Retina (tissue), 1 donor: Measurements from ENCODE around the gene CRIP1.

ENCODE experiments used
- DNase-seq: peaks from one replicate; pipeline ENCODE4 v3.0.0-alpha.2; 2016

The CRIP1 gene

DNA sequence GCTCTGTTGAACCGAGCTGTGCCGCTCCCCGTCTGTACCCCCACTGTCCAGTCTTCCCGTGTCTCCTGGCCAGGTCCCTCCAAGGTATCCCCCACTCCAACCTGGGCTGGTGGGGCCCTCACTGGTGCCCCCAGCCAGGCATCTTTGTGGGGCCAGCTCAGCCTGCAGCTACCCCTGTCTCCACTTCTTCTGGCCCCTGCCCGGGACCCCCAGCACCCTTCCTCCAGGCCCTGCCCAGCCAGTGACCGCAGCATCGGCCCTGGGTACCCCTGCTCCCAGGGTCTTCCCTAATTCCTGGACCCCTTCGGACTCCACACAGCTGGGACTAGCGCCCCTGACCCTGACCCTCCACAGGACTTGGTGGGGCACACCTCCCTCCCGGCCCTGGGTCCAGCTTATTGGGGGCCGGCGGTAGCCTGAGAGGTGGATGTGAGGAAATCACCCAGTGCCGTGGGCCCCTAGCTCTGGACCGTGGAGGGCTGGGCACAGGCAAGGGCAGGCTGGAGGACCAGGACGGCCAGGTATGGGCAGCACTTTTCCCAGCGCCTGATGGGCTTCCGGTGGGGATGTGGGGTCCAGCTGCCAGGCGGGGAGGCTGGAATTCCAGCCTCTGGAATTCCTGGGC, 4.1 kb upstream of the CRIP1 start:
- DNase-seq: no peak

DNA sequence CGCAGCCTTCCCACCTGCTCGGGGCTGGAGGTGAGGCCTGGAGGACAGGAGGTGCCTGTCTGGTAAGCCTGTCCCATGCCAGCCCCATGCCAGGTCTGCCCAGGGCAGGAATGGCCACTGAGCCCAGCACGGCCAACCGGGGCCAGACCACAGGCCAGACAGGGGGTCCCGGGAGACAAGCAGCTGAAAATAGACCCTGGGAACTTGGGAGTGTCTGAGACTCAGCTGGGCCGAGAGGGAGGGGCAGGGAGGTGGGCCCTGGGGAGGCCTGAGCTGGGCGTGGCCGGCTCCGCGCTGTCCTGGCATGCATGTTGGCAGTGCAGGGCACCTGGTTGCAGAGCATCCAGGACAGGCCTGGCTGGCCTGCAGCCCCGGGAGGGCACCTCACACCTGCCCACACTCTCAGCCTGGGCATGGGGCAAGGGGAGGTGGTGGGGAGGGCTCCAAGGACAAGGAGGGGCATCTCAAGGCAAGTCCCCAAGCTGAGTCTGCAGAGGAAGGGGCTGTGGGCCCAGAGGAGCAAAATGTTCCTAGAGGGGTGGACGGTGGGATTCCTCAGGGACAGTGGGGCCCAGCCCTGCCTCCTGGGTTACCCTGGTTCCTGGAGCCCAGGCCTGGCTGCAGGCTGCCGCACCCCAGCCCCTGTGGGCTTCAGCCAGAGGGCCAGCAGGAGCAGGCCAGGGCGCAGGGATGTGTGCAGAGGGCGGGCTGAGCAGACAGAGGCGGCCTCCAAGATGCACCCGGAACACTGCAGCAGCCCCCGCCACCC, 3.2 kb upstream of the CRIP1 start:
- DNase-seq: no peak

DNA sequence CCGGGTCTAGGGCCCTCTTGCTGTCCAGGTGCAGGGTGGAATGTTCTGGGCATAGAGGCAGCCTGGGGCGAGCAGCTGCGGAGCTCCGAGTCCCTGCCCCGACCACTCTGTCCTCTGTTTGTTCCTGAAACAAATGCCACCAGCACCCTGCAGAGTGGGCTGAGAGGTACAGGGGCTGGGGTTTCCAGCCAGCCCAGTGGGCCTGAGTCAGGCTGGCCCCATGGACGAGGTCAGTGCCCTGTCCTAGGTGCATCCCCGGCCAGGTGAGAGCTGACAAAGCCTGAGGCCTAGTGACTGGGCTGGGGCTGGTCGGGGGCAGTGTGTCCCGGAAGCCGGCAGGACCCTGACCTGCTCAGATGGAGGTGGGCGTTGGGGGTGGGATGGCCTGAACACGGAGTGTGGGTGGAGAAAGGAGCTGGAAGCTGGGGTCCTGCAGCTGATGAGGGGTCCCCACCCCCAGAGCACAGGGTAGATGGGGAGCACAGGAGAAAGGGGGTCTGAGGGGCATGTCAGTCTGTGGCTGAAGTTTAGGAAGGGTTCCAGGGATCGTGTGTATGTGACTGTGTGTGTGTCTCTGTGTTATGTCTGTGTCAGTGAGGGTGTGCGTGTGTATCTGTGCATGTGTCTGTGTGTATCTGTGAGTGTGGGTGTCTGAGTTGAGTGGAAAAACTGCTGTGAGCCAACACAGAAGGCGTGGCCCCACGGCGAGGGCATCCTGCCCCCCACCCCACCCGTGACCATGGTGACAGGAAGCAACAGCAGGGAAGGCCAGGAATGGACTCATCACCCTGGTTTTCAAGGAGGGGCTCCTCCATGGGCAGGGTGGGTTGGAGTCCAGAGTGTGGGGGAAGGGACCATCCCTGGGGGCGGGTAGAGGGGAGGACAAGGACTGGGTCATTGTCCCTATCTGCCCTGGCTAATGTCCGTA, 2.4 kb upstream of the CRIP1 start:
- DNase-seq: no peak

DNA sequence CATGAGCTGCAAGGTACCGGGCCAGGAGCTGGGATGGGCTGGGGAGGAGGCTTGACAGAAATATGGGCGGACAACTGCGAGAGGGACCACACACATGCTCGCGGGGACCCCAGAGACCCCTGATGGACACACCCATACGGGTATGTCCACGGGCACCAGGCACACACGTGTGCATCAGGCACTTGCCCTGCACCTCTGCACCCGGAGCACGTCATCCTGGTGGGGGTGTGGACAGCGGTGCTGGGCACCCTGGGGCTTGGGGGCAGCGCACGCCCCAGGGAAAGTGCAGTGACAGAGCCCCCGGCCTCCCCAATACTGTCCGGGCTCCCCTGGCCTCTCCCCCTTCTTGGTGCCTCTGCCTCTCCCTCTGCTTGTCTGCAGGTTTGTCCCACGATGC, 1.7 kb upstream of the CRIP1 start:
- DNase-seq: no peak

- peak; percentile 80 for DNase-seq
Measured at GRCh38 chr14:105485739-105486162, 935 bp upstream of the CRIP1 start.

DNA sequence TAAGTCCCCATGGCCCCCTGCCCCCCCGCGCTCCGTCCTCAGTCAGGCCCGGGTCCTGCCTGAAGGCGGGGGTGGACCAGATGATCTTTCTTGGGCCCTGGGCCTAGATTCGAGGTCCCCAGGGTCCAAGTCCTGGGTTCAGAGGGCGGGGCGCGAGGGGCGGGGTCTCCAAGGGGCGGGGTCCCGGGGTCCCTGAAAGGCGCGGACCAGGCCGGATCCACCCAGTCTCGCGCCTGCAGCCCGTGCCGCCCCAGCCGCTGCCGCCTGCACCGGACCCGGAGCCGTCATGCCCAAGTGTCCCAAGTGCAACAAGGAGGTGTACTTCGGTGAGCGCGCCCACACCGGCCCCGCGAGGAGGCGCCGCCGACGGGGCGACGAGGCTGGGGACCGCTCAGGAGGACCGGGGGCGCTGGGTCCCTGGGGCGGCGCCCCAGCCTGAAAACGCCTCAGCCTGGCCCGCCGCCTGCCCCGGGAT, 325 bp downstream of the CRIP1 start:
- peak; percentile 57 for DNase-seq

DNA sequence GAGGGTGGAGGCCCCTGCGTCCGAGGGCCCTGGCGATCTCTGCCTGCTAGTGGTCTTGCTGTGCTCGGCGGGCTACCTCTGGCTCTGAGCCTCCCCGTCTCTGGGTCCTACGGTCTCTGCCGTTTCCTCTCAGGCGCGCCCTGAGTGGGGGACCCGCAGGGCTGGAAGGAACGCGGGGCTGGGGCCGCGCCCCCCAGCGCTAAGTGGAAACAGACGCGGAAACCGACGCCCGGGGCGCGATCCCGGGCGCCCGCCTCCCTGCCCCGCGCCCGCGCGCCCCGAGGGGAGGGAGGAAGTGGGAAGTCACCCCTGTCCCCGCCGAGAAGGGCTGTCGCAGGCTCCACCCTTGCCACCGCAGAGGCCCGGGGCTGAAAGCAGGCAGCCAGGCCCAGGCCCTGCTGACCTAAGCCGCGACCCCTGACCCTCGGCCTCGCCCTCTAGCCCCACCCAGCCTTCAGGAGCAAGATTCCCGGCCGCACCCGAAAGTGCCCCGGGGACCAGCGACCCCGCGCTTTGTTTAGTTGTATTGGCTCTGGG, 831 bp downstream of the CRIP1 start:
- no peak for DNase-seq

DNA sequence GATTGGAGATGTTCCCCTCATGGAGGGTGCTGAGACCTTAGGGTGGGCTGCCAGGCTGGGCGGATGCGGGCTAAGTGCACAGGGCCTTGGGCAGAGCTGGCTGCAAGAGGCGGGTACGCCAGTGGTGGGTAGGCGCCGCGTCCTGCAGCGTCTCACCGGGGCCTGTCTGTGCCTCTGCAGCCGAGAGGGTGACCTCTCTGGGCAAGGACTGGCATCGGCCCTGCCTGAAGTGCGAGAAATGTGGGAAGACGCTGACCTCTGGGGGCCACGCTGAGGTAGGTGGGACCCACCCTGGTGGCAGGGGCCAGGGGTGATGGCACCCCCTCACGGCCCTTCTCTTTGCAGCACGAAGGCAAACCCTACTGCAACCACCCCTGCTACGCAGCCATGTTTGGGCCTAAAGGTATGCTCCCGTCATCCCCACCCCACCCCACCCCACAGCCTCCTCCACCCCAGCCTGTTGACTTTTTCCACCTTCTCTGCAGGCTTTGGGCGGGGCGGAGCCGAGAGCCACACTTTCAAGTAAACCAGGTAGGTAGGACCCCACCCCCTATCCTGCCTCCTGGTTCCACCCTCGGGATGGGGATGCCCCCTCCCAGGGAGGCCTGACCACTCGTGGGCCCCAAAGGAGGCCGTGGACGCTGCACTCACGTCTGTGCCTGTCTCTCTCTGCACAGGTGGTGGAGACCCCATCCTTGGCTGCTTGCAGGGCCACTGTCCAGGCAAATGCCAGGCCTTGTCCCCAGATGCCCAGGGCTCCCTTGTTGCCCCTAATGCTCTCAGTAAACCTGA, 1.5 kb downstream of the CRIP1 start:
- no peak for DNase-seq

GRCh38 chr14:105488781-105489541, 2.3 kb downstream of the CRIP1 start:
- no peak for DNase-seq

DNA sequence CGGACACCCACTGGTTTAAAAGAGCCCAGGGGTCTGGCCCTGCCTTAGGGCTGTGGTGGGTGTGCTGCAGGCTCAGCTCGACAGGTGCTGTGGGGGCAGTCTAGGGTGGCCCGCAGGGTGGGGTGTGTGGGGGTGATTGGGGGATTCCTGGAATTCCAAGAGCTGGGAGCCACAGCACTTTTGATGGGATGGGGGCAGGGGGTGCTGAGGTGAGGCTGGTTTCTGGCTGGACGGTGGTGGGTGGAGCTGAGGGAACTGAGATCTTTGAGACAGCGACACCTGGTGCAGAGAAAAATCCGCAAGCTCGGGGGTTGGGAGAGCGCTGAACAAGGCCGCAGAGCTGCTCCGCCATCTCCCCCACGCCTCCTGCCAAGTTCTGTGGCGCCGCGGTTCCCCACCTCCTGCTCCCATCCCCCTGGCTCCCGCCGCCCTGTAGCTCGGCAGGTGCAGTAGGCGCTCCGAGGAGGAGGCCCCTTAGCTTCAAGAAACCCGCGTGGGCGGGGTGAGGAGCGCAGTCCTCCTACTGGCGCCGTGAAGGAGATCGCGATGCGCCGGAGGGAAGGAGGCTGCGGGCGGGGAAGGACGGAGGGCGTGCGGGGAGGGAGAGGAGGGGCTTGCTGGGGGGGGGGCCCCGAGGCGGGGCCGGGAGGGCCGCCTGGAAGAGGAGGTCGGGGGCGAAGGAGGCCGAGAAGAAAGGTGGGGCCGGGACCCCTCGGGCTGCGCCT, 3.0 kb downstream of the CRIP1 start:
- peak; percentile 91 for DNase-seq

- no peak for DNase-seq
Measured at GRCh38 chr14:105490267-105490571, 3.5 kb downstream of the CRIP1 start.

- DNase-seq: peak; percentile 99
Measured at GRCh38 chr14:105490572-105491365, 4.1 kb downstream of the CRIP1 start, which contains the start of gene TEDC1. Gene TEDC1, plus strand, starts transcription at chr14:105491246. Its CDS starts 130 bp downstream, at chr14:105491376.

- DNase-seq: no peak
Measured at GRCh38 chr14:105491366-105491973, 4.8 kb downstream of the CRIP1 start.

DNA sequence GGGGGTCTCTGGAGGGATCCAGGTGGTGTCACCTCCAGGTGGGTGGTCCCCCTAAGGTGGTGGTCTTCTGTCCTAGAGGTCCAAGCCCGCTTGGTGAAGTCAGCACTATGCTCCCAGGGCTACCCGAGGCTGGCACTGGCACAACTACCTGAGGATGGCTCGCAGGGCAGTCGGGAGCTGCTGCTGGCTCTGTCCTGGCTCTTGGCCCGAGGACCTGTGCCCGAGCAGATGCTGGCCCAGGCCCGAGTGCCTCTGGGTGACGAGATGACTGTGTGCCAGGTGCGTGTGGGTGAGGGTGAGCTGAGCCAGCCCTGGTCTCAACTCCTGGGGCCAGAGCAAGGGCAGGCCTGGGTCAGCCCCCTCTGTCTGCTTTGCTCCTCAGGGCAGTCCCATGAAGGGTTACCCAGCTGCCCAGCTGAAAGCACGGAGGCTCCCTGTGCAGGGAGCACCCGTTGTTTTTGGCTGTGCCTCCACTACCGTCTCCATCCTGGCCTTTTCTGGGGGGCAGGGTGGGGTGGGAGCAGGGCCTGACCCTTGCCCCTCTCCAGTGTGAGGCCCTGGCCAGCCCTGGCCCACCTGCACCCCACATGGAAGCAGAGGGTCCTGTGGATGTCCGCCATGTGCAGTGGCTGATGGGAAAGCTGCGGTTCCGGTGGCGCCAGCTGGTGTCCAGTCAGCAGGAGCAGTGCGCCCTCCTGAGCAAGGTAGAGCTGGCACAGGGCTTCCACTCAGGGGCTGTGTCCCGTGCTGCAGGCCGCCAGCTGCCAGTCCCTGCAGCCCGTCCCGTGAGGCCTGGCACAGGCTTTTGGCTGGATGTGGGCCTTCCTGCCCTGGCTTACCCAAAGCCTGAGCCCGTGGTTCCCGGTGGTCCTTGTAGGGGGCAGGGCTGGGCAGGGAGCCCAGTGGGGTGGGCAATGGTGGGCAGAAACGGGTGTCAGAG, 5.6 kb downstream of the CRIP1 start:
- no peak for DNase-seq

GRCh38 chr14:105492971-105493871, 6.5 kb downstream of the CRIP1 start:
- no peak for DNase-seq

GRCh38 chr14:105493921-105494605, 7.4 kb downstream of the CRIP1 start:
- DNase-seq: no peak

DNA sequence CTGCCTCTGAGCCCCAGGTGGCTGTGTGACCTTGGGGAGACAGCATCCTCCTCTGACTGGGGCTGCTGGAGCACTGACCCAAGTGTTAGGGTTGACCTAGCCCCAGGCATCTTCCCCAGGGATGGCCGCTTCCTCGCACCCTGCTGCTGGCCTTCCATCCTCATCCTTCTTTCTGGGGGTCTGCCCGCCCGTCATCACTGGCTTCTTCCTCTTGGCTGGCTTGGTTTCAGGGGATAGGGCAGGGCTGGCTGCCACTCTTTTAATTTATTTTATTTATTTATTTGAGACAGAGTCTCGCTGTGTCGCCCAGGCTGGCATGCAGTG, 7.9 kb downstream of the CRIP1 start:
- DNase-seq: no peak
